ENCODE measurements around the gene EML1.

EML1 gene

GRCh38 chr14:99876406-99876805, 83.2 kb downstream of the EML1 start:
- no peak overlapping the region for H3K27ac ChIP-seq
- TF ChIP-seq ZFX (IDR thresholded peaks at IDR 0.05) (no peak), CTCF (conservative IDR thresholded peaks at IDR 0.05) (no peak)

DNA sequence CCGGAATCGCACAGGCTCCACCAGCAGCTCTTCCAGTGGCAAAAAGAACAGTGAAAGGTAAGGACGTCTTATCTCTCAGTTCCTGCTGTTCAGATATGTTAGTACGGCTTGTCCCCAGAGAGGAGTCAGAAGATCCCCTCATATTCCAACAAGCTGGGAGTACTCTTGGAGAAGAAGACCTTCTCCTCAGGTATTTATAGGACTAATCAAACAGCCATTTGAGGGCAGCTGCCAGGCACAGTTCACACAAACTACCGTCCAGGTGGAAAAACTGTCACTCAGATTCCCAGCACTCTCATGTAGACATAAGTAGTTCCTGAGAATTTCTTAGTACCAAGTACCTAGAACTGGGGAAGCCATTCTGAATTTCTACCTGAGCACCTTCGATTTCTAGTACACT, 85.3 kb downstream of the EML1 start:
- H3K27ac ChIP-seq = no peak overlapping the region
- TF ChIP-seq ZFX (IDR thresholded peaks at IDR 0.05) = no peak

GRCh38 chr14:99879401-99880295, 86.4 kb downstream of the EML1 start:
- H3K27ac ChIP-seq = no peak overlapping the region
- no peak for TF ChIP-seq CTCF (conservative IDR thresholded peaks at IDR 0.05)
- no peak for TF ChIP-seq ZFX (IDR thresholded peaks at IDR 0.05)

GRCh38 chr14:99880651-99881420, 87.6 kb downstream of the EML1 start:
- TF ChIP-seq CTCF (conservative IDR thresholded peaks at IDR 0.05) = no peak
- no peak for TF ChIP-seq ZFX (IDR thresholded peaks at IDR 0.05)
- no peak overlapping the region for H3K27ac ChIP-seq

DNA sequence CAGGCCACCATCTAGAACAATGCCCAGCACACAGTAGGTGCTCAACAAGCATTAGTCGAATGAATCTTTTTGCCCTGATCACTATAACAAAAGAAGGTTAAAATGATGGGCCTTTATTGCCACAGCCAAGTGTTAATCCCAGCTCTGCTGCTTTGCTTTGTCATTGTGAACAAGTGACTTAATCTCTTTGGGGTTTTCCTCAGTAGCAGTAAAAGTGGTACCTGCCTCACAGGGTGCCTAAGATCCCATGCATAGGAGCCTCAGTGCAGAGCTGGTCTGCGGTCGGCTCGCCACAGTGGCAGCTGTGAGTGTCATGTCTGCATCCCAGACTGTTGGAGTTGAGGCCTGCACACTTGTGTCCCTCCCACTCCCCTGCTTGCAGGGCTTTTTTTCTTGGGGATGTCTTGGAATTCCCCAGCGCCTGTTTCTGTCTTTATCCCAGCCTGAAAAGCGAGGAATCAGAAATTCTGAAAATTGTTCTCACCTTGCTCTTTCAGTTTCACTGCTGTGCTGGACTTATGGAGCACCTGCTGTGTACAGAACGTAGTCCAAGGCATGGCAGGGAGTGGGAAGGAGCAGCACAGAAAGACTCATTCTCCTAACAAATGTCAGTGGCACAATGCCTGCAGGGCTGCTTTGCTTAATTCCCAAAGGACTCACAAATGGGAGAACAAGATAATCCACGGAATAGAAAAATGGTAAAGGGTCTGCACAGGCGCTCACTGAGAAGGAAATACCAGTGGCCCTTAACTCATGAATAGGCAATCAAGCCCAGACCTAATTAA, 90.8 kb downstream of the EML1 start:
- H3K27ac ChIP-seq = no peak overlapping the region

GRCh38 chr14:99884834-99885648, 91.8 kb downstream of the EML1 start:
- no peak overlapping the region for H3K27ac ChIP-seq
- TF ChIP-seq ZFX (IDR thresholded peaks at IDR 0.05) (no peak), CTCF (conservative IDR thresholded peaks at IDR 0.05) (peak; percentile 91)

More for the DNA sequence above, 90.8 kb downstream of the EML1 start:
- TF ChIP-seq ZFX (IDR thresholded peaks at IDR 0.05) = no peak
- TF ChIP-seq CTCF (conservative IDR thresholded peaks at IDR 0.05) = no peak

DNA sequence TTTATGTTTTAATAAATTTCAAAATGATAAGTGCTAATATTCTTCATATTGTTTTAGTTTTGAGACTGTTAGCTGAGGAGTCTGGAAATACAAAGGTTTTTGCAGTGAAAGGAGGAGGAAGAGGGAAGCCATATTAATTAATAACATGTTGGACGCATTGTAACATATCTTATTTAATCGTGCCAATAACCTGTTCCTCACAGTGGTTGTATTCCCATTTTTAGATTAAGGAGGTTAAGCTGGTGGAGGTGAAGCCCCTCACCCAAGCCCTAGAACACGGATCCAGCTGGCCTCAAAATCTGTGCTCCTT, 92.4 kb downstream of the EML1 start:
- TF ChIP-seq CTCF (conservative IDR thresholded peaks at IDR 0.05) (peak; percentile 67), ZFX (IDR thresholded peaks at IDR 0.05) (no peak)
- no peak overlapping the region for H3K27ac ChIP-seq

Data from C4-2B (cell line).